ENCODE data around the gene KSR2. TPM values are rescaled to one million over a fixed set of nuclear protein-coding genes. Genes with fewer than 3 reads are reported as not detected.

Gene KSR2
- total and polyA plus RNA-seq, 4 donors, result 0.09 to 1.8 (median 0.37) TPM

DNA sequence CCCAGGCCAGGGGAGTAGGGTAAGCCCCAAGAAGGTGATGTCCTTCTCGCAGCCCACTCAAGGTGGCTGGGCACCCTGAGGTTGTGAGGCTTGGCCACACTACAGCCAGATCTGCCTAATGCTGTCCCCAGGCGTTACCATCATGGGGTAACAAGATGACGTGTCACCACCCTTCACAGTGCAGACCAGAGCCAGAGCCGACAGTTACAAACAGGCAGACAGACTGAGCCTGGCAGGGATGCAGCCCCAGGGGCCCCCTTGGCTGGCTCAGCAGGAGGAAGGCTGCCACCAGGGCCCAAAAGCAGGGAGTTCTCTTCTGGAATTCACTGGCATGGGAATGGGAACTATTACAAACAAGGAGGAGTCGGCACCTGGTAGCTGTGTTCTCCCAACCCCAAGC lies 304.6 kb downstream of the KSR2 start:
- ATAC-seq (ENCODE audit: insufficient read depth, low FRiP score) (no peak), DNase-seq (no peak)
- H3K36me3 ChIP-seq (ENCODE audit: control insufficient read depth in 4 of 4, insufficient read depth in 4 of 4, low read length in 4 of 4), result no peaks in the 10 kb centered on the region
- 82 to 88% methylated on average over 5 of the region's 5 CpGs for WGBS, 2 donors
- no peaks in the 10 kb centered on the region for H3K9me3 ChIP-seq (ENCODE audit: control insufficient read depth in 4 of 4, insufficient read depth in 3 of 4, low read length in 3 of 4)
- no peak overlapping the region for H3K4me3 ChIP-seq
- no peaks in the 10 kb centered on the region for H3K27me3 ChIP-seq (ENCODE audit: control insufficient read depth in 3 of 3, insufficient read depth in 3 of 3, low read length in 2 of 3)
- H3K27ac ChIP-seq (ENCODE audit: low read depth in 1 of 2, low read length in 1 of 2), result no peak overlapping the region
- TF ChIP-seq, protein P1, sequence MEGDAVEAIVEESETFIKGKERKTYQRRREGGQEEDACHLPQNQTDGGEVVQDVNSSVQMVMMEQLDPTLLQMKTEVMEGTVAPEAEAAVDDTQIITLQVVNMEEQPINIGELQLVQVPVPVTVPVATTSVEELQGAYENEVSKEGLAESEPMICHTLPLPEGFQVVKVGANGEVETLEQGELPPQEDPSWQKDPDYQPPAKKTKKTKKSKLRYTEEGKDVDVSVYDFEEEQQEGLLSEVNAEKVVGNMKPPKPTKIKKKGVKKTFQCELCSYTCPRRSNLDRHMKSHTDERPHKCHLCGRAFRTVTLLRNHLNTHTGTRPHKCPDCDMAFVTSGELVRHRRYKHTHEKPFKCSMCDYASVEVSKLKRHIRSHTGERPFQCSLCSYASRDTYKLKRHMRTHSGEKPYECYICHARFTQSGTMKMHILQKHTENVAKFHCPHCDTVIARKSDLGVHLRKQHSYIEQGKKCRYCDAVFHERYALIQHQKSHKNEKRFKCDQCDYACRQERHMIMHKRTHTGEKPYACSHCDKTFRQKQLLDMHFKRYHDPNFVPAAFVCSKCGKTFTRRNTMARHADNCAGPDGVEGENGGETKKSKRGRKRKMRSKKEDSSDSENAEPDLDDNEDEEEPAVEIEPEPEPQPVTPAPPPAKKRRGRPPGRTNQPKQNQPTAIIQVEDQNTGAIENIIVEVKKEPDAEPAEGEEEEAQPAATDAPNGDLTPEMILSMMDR (IDR thresholded peaks at IDR 0.05; ENCODE audit: control extremely low read depth, extremely low read depth), result no peak
- H3K9ac ChIP-seq (ENCODE audit: insufficient read depth in 1 of 2, low read length in 2 of 2), result no peak overlapping the region
- H3K4me1 ChIP-seq (ENCODE audit: control insufficient read depth in 5 of 5, insufficient read depth in 5 of 5, low read length in 5 of 5), result no peaks in the 10 kb centered on the region

DNA sequence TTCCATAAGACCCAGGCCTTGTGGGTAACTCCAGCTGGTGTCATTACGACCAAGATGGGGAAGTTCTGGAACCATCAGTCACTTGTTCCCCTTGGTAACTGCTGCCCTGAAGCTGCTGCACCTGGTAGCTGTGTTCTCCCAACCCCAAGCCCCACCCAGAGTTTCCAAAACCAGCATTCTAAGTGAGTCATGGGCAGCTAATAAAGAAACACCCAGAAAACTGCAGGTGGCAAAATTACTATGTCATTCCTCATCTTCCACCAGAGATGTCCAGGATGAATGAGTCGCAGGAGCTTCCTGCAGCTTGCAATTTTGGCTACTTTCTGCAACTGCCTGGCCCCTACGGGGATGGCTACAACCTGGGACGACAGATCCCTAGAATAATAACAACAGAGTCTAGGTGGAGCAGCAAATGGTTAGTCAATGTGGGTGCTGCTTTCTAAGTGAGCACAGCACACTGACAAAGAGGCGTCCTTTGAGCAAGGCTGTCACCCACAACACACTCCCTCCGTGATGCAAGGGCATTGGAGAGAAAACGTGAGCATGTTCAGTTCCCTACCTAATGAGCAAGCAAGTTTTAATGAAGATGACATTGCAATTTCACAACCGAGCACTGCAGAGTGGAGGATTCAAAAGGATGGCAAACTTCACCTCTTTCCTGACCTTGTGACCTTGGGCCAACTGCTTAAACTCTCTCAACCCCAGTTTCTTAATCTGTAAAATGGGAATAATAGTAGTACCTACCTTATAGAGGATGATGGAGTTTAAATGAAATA lies 306.0 kb downstream of the KSR2 start:
- Histone ChIP-seq H3K27ac (ENCODE audit: low read depth in 1 of 2, low read length in 1 of 2) (no peak overlapping the region), H3K9me3 (ENCODE audit: control insufficient read depth in 4 of 4, insufficient read depth in 3 of 4, low read length in 3 of 4) (peaks cover 0 to 1% (median 0%) of the 10 kb centered on the region in 4 donors)
- no peak for DNase-seq

DNA sequence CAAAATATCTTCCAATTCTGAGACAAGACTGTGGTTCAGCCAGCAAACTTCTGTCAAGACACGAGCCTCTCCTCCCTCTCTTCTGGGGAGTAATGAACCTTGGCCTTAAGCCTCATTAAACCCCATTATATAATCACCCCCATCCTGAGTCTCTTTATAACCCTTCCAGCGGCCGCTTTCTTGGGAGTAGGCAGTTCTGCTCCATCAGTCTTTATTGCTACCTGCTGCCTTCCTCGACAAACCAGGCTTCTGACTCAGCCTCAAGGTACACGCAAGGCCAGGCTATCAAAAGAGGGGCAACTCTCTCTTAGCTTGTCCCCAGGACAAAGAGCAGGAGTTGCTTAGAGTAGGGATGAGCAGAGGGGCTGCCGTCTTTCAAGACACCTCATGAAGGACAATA lies 306.6 kb downstream of the KSR2 start:
- 69 to 72% methylated on average over 6 of the region's 6 CpGs for WGBS, 2 donors
- no peak for DNase-seq
- Histone ChIP-seq H3K4me1 (ENCODE audit: control insufficient read depth in 5 of 5, insufficient read depth in 5 of 5, low read length in 5 of 5) (no peaks in the 10 kb centered on the region), H3K27ac (ENCODE audit: low read depth in 1 of 2, low read length in 1 of 2) (no peak overlapping the region), H3K9ac (ENCODE audit: insufficient read depth in 1 of 2, low read length in 2 of 2) (no peak overlapping the region), H3K4me3 (no peak overlapping the region), H3K9me3 (ENCODE audit: control insufficient read depth in 4 of 4, insufficient read depth in 3 of 4, low read length in 3 of 4) (peaks cover 0 to 1% (median 0%) of the 10 kb centered on the region in 4 donors), H3K27me3 (ENCODE audit: control insufficient read depth in 3 of 3, insufficient read depth in 3 of 3, low read length in 2 of 3) (no peaks in the 10 kb centered on the region), H3K36me3 (ENCODE audit: control insufficient read depth in 4 of 4, insufficient read depth in 4 of 4, low read length in 4 of 4) (no peaks in the 10 kb centered on the region)
- TF ChIP-seq, protein P1 (IDR thresholded peaks at IDR 0.05; ENCODE audit: control extremely low read depth, extremely low read depth), result no peak
- ATAC-seq (ENCODE audit: insufficient read depth, low FRiP score), result no peak

More for the DNA sequence above, 306.0 kb downstream of the KSR2 start:
- TF ChIP-seq, protein P1 (IDR thresholded peaks at IDR 0.05; ENCODE audit: control extremely low read depth, extremely low read depth), result no peak
- Histone ChIP-seq H3K9ac (ENCODE audit: insufficient read depth in 1 of 2, low read length in 2 of 2) (no peak overlapping the region), H3K4me3 (no peak overlapping the region), H3K36me3 (ENCODE audit: control insufficient read depth in 4 of 4, insufficient read depth in 4 of 4, low read length in 4 of 4) (no peaks in the 10 kb centered on the region), H3K4me1 (ENCODE audit: control insufficient read depth in 5 of 5, insufficient read depth in 5 of 5, low read length in 5 of 5) (no peaks in the 10 kb centered on the region), H3K27me3 (ENCODE audit: control insufficient read depth in 3 of 3, insufficient read depth in 3 of 3, low read length in 2 of 3) (no peaks in the 10 kb centered on the region)
- 62 to 68% methylated on average over 8 of the region's 8 CpGs for WGBS, 2 donors
- ATAC-seq (ENCODE audit: insufficient read depth, low FRiP score), result no peak
